Uterus (tissue), 2 donors: ENCODE results near the gene IL36G.

ENCODE experiments used
- POLR2A ChIP-seq, 2 donors: fragments of 450-650 bp; IDR thresholded peaks; one replicate each; pipeline ENCODE4 v1.6.1; 2016; ENCODE audit warnings: antibody characterized with exemption in 2 of 2, mild to moderate bottlenecking in 1 of 2, moderate library complexity in 1 of 2
- TF ChIP-seq, protein P1 (sequence below), 4 experiments: fragments of 200-600 bp in 2 of 4; fragments of 450-650 bp in 2 of 4; sonication (generic) in 2 of 4; IDR thresholded peaks; one replicate each; pipeline ENCODE4 v1.5.1; 2016 to 2019; ENCODE audit warnings: antibody characterized with exemption in 4 of 4, mild to moderate bottlenecking in 2 of 4, moderate library complexity in 1 of 4

DNA sequence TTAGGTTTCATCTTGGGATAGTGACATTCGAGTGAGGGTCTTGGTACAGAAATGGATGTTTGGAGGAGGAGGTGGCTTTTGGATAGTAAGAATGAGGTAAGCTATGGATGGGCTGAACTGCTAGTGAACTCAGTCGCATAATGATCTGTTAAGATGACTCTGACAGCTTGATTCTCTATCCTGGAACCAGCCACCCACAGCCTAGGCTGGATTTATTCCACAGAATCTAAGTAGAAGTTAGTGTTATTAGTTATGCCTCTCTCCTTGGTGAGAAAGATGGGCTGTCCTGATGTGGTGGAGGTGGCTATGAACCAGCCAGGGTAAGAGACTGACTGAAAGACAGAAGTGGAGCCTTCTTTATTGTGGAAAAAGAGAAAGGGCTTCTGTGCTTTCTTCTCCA, 49.9 kb downstream of the IL36G start:
- no peak for TF ChIP-seq POLR2A (IDR thresholded peaks at IDR 0.05)
- TF ChIP-seq, protein P1, sequence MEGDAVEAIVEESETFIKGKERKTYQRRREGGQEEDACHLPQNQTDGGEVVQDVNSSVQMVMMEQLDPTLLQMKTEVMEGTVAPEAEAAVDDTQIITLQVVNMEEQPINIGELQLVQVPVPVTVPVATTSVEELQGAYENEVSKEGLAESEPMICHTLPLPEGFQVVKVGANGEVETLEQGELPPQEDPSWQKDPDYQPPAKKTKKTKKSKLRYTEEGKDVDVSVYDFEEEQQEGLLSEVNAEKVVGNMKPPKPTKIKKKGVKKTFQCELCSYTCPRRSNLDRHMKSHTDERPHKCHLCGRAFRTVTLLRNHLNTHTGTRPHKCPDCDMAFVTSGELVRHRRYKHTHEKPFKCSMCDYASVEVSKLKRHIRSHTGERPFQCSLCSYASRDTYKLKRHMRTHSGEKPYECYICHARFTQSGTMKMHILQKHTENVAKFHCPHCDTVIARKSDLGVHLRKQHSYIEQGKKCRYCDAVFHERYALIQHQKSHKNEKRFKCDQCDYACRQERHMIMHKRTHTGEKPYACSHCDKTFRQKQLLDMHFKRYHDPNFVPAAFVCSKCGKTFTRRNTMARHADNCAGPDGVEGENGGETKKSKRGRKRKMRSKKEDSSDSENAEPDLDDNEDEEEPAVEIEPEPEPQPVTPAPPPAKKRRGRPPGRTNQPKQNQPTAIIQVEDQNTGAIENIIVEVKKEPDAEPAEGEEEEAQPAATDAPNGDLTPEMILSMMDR (IDR thresholded peaks at IDR 0.05), result no peak
